Testis (tissue), 3 donors: Measurements from ENCODE around the gene LMBR1L. TPM values are rescaled to one million over a fixed set of nuclear protein-coding genes. Genes with fewer than 3 reads are reported as not detected.

Source experiments
- DNase-seq: peaks from one replicate; pipeline ENCODE4 v3.0.0-alpha.2; 2019
- H3K27ac ChIP-seq, 2 donors: fragments of 200-600 bp; sonication (generic); one replicate each; pipeline ENCODE4 v1.5.1; 2019
- H3K27me3 ChIP-seq: fragments of 200-600 bp; sonication (generic); one replicate; pipeline ENCODE4 v1.5.1; 2019
- H3K36me3 ChIP-seq: fragments of 200-600 bp; sonication (generic); one replicate; pipeline ENCODE4 v1.5.1; 2017; ENCODE audit warnings: low read depth; ENCODE audit errors: missing control alignments
- H3K4me1 ChIP-seq: fragments of 200-600 bp; sonication (generic); one replicate; pipeline ENCODE4 v1.5.1; 2019
- H3K4me3 ChIP-seq, 2 donors: fragments of 200-600 bp; sonication (generic); one replicate each; pipeline ENCODE4 v1.5.1; 2017 to 2019
- H3K9me3 ChIP-seq: fragments of 200-600 bp; sonication (generic); one replicate; pipeline ENCODE4 v1.5.1; 2017
- CTCF ChIP-seq, 3 experiments: fragments of 450-650 bp in 2 of 3; fragments of 200-600 bp in 1 of 3; sonication (generic) in 1 of 3; IDR thresholded peaks; one replicate each; pipeline ENCODE4 v1.5.1; 2016 to 2019; ENCODE audit warnings: antibody characterized with exemption in 3 of 3, mild to moderate bottlenecking in 2 of 3, moderate library complexity in 1 of 3
- POLR2A ChIP-seq: fragments of 450-650 bp; IDR thresholded peaks from one replicate; pipeline ENCODE4 v1.6.1; 2017; ENCODE audit warnings: antibody characterized with exemption, mild to moderate bottlenecking, moderate library complexity
- WGBS, 2 donors: methylation state at CpG; one replicate each; pipeline ENCODE4 v1.1.5; 2018; 5-methylcytosine and 5-hydroxymethylcytosine counted together
- intact Hi-C: fragments of 100-400 bp; cut with DNase I; formaldehyde crosslinking; loops from one replicate; pipeline ENCODE4 v1.15.1; 2023; ENCODE audit warnings: low total_unique reads
- polyA plus RNA-seq: library from polyadenylated mRNA; stranded (reverse); fragments of 350-450 nt; fragmentation: Illumina TruSeq; extraction: RNeasy Lipid Tissue Mini Kit (QIAGEN cat#74804); gene quantifications from one replicate; pipeline ENCODE4 v1.2.3, GENCODE V29; 2014; ENCODE audit warnings: low read depth, low replicate concordance; ENCODE audit not compliant: insufficient read depth
- total RNA-seq, 2 donors: library from RNA; depleted of rRNA; stranded (reverse); fragments of >200 nt; gene quantifications; one replicate each; pipeline ENCODE4 v1.2.3, GENCODE V29; 2016

LMBR1L gene
- total and polyA plus RNA-seq, 3 donors from 2014 or later: 178 to 265 (median 223) TPM

- Histone ChIP-seq H3K4me1 (peaks cover 27% of the 10 kb centered on the region), H3K36me3 (no peaks in the 10 kb centered on the region), H3K9me3 (no peaks in the 10 kb centered on the region), H3K27me3 (no peaks in the 10 kb centered on the region), H3K4me3 (no peak overlapping the region), H3K27ac (no peak overlapping the region)
- TF ChIP-seq CTCF (IDR thresholded peaks at IDR 0.05) (peak in 1 of 3 experiments; percentile 11), POLR2A (no peak)
- intact Hi-C loops: no loop called here
- 86 to 88% methylated on average over 16 of the region's 16 CpGs for WGBS, 2 donors
- DNase-seq: no peak
These were observed 58.0 kb downstream of the LMBR1L start for GRCh38 chr12:49052451-49053208.

GRCh38 chr12:49051777-49052438, 58.7 kb downstream of the LMBR1L start:
- WGBS, 2 donors: 83 to 91% methylated on average over 17 to 20 of the region's 20 CpGs
- intact Hi-C loops: no loop called here
- no peak for DNase-seq
- H3K4me3 ChIP-seq: no peak overlapping the region
- no peak for TF ChIP-seq CTCF (IDR thresholded peaks at IDR 0.05)
- TF ChIP-seq POLR2A: no peak
- no peaks in the 10 kb centered on the region for H3K27me3 ChIP-seq
- H3K27ac ChIP-seq: no peak overlapping the region
- no peaks in the 10 kb centered on the region for H3K36me3 ChIP-seq
- H3K9me3 ChIP-seq: no peaks in the 10 kb centered on the region
- H3K4me1 ChIP-seq: peaks cover 19% of the 10 kb centered on the region

GRCh38 chr12:49051373-49051764, 59.3 kb downstream of the LMBR1L start:
- no peak for TF ChIP-seq CTCF (IDR thresholded peaks at IDR 0.05)
- no peak for TF ChIP-seq POLR2A
- Histone ChIP-seq H3K36me3 (no peaks in the 10 kb centered on the region), H3K4me1 (peaks cover 14% of the 10 kb centered on the region), H3K9me3 (no peaks in the 10 kb centered on the region), H3K27ac (no peak overlapping the region), H3K27me3 (no peaks in the 10 kb centered on the region), H3K4me3 (no peak overlapping the region)
- WGBS, 2 donors: 91 to 94% methylated on average over 17 to 18 of the region's 18 CpGs
- intact Hi-C loops: no loop called here
- DNase-seq: no peak

GRCh38 chr12:49050507-49051372, 59.9 kb downstream of the LMBR1L start:
- TF ChIP-seq CTCF (IDR thresholded peaks at IDR 0.05): no peak
- no peak for TF ChIP-seq POLR2A
- Histone ChIP-seq H3K4me3 (no peak overlapping the region), H3K27ac (no peak overlapping the region), H3K9me3 (no peaks in the 10 kb centered on the region), H3K36me3 (no peaks in the 10 kb centered on the region), H3K27me3 (no peaks in the 10 kb centered on the region), H3K4me1 (peaks cover 8% of the 10 kb centered on the region)
- intact Hi-C loops: no loop called here
- WGBS, 2 donors: 86% methylated on average over 10 to 13 of the region's 13 CpGs
- no peak for DNase-seq
